WI38 (cell line): Measurements from ENCODE around the gene TARP.

Source experiments
- H3K4me3 ChIP-seq: 2 replicates; pipeline ENCODE4 v1.5.1; 2011; ENCODE audit warnings: low read depth, mild to moderate bottlenecking, control low read depth, low read length
- CTCF ChIP-seq: IDR thresholded peaks from 2 replicates; pipeline ENCODE4 v1.5.1; 2012; ENCODE audit warnings: low read depth, mild to moderate bottlenecking, control low read depth, low read length

The TARP gene

DNA sequence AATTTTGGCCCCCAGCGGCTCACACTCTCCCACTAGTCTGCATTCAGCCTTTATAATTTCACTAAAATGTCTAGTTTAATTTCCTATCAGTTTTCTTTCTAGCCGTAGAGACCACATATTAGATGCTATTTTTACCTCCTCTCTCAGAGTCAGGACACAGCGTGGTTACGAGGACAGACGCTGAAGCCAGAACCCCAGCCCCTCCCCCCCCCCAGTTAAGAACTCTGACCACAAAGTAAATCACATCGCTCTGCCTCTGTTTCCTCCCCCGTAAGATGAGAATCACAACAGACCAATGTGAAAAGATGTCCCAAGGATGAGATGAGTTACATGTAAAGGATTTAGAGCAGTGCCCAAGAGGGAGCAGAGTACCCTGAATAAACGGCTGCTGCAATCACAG is 11.1 kb upstream of the TARP start:
- TF ChIP-seq CTCF: no peak

DNA sequence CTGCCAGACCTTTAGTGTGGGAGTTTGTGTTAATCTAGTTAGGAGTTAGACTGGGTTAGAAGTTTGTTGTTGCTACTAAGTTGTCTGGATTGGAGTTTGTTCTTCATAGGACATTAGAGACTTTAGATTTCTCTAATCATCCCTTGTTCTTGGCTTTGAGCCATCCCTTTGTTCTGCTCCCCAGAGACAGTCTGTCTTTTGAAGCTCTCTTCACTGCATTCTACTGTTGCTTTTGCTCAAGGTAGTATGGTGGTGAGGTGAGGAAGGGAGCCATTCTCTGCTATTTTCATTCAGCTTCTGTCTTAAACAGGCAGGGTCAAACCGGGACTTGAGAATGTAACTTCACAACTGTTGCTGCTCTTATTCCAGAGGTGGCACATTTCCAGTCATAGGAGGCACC is 10.4 kb upstream of the TARP start:
- H3K4me3 ChIP-seq: no peak overlapping the region
- no peak for TF ChIP-seq CTCF

More for the DNA sequence above, 11.1 kb upstream of the TARP start:
- H3K4me3 ChIP-seq: no peak overlapping the region

GRCh38 chr7:38283107-38283506 is 9.7 kb upstream of the TARP start:
- no peak for TF ChIP-seq CTCF
- no peak overlapping the region for H3K4me3 ChIP-seq

DNA sequence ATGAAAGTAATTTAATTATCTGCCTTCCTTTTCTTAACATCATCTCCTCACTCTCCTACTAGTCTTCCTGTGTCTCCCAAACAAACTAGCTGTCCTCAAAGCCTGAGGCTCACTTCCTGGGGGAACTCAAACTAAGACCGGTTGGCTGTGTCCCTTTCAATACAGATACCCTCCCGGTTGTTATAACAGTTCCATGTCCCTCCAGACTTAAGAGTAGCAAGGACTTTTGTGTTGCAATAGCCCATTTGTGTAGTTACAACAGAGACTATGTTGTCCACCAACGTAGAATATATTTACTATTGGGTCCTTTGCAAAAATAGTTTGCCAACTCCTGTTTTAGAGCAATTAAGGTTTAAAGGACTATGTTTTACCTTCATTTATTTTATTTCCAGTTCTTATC is 8.6 kb upstream of the TARP start:
- no peak for TF ChIP-seq CTCF
- H3K4me3 ChIP-seq: no peak overlapping the region

DNA sequence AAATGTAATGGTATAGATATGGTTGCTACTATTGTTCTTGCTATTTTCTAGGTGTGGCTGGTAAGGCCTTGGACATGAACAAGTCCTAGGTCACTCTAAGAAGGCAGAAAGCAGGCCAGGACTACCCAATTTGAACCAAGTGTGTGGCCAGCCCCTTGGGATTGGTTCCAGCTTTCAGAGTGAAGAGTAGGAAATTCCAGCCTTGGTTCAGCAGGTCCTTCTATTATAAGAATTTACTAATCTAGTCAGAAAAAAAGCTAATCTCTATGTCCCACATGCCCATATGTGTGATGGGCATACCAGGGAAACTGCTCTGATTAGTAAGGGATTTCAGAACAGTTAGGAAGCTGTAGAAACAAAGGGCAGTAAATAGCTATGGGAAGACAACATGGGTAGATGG is 7.8 kb upstream of the TARP start:
- no peak for TF ChIP-seq CTCF

DNA sequence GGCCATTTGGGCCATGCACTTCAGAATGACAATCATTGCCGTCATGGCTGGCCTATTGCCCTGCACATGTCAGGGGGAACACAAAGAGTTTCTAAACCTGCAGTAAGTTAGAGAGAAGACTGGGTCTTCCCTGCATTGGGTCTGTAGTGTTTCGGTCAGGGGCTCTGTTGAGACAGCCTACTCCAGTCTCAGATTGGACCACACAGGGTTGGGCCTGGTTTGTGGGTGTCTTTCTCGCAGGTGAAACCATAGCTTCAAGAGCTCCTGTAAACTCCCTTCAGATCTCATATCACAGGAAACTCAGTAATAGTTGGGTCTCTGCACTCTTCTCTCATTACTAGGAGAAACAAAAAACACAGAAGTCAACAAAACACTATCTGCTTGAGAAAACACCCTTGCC is 7.3 kb upstream of the TARP start:
- no peak for TF ChIP-seq CTCF
- no peak overlapping the region for H3K4me3 ChIP-seq

More for the DNA sequence above, 7.8 kb upstream of the TARP start:
- no peak overlapping the region for H3K4me3 ChIP-seq

- H3K4me3 ChIP-seq: no peak overlapping the region
- TF ChIP-seq CTCF: no peak
Measured at GRCh38 chr7:38280000-38280399, 6.6 kb upstream of the TARP start.
